RWPE1 (cell line): ENCODE results near the gene PGGT1B.

Experiments used
- CTCF ChIA-PET: fragments of 350-600 bp; sonication (Branson Sonifier 250); formaldehyde crosslinking; extraction: SDS; loops from one replicate; lab custom pipeline; 2021; lab: Yijun Ruan, JAX
- POLR2A ChIA-PET: fragments of 400-600 bp; formaldehyde crosslinking; extraction: SDS; loops from one replicate; lab custom pipeline; 2020; ENCODE audit warnings: antibody characterized with exemption; ENCODE audit not compliant: low non-redundant PET; lab: Yijun Ruan, JAX
- DNase-seq: peaks from one replicate; pipeline ENCODE4 v3.0.0; 2012; ENCODE audit warnings: low spot score
- H3K27ac ChIP-seq: fragments of 450-650 bp; 2 replicates; pipeline ENCODE4 v1.5.1; 2017
- TF ChIP-seq, protein P1 (sequence below): fragments of 450-650 bp; conservative IDR thresholded peaks from 2 replicates; pipeline ENCODE4 v1.5.1; 2017; ENCODE audit warnings: low read depth, mild to moderate bottlenecking

PGGT1B gene

GRCh38 chr5:115297031-115297430, 34.4 kb upstream of the PGGT1B start:
- H3K27ac ChIP-seq = no peak overlapping the region
- TF ChIP-seq, protein P1, sequence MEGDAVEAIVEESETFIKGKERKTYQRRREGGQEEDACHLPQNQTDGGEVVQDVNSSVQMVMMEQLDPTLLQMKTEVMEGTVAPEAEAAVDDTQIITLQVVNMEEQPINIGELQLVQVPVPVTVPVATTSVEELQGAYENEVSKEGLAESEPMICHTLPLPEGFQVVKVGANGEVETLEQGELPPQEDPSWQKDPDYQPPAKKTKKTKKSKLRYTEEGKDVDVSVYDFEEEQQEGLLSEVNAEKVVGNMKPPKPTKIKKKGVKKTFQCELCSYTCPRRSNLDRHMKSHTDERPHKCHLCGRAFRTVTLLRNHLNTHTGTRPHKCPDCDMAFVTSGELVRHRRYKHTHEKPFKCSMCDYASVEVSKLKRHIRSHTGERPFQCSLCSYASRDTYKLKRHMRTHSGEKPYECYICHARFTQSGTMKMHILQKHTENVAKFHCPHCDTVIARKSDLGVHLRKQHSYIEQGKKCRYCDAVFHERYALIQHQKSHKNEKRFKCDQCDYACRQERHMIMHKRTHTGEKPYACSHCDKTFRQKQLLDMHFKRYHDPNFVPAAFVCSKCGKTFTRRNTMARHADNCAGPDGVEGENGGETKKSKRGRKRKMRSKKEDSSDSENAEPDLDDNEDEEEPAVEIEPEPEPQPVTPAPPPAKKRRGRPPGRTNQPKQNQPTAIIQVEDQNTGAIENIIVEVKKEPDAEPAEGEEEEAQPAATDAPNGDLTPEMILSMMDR = no peak
- CTCF ChIA-PET = interaction anchor here (0.6 kb wide), 1 partner anchor 1684 kb away, joined by 3 read pairs; no protein-coding TSS in a partner anchor
- POLR2A ChIA-PET = no interaction called here
- peak; percentile 16 for DNase-seq

DNA sequence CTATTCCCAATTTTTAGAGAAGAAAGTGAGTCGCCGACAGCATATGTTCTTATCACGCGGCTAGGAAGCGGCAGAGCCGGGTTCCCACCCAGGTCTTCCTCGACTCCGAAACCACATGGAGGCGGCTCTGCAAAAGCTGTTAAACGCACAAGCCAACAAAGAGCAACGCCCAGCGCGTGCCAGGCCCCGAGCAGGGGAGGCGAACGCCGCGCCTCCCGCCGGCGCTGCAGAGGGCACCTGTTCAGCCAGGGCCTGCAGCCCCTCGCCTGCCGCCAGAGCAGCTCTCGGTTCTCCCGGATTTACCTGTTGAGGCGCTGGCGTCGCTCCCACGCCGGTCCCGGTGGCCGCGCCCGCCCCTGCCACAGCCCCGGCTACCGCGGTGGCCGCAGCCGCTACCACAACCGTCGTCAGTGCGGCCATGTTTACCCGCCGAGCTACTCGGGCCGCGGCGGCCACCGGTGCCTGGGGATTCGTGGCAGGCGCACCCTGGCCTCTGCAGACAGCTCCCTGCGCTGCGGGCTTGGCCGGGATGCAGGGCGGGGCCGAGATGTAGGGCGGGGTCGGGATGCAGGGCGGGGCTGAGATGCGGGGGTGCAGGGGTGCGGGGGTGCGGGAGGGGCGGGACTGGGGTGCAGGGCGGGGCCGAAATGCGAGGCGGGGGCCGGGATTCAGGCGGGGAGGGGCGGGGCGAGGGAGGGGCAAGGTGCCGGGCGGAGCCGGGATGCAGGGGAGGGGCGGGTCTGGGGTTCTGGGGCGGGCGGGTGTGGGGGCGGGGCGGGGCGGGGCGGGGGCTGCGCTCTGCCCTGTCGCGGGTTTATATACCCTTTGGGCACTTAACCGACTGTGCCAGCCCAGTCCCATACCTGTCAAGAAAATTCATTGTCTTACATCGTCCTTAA, 33.7 kb upstream of the PGGT1B start, which contains the start of gene CCDC112:
TSS of gene CCDC112 (minus strand) at position 531 of the 899 bp plus-strand sequence. CDS start at position 420, 111 bp downstream.
- ChIA-PET CTCF (interaction anchor here (0.6 to 0.9 kb wide), 2 partner anchors 278 to 1684 kb away, joined by 3 read pairs; no protein-coding TSS in a partner anchor), POLR2A (interaction anchor here (0.6 kb wide), 1 partner anchor 52 kb away, joined by 4 read pairs; no protein-coding TSS in a partner anchor)
- DNase-seq = peak; percentile 99
- TF ChIP-seq, protein P1 = no peak
- H3K27ac ChIP-seq = peak within 1 kb of the TSS; percentile 63

DNA sequence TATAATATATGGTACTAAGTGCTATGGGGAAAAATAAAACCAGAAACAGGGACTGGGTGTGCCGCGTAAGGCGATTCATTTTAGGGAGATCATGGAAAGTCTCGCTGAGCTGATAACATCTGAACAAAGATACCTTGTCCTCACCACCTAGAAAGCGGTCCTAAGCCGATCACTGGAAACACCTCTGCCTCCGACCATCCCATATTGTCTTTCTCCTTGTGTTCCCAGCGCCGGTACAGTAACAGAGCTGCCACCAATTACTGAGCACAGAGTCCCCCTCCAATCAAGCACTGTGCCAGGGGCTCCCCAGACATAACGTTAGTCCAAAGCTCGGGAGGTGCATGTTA, 33.1 kb upstream of the PGGT1B start:
- no peak for DNase-seq

GRCh38 chr5:115291397-115291796, 28.7 kb upstream of the PGGT1B start:
- TF ChIP-seq, protein P1 = no peak
- POLR2A ChIA-PET = no interaction called here
- no peak for DNase-seq
- CTCF ChIA-PET = no interaction called here
- H3K27ac ChIP-seq = no peak overlapping the region

More for the DNA sequence above, 33.1 kb upstream of the PGGT1B start:
- CTCF ChIA-PET = interaction anchor here (0.9 kb wide), 1 partner anchor 279 kb away, joined by 3 read pairs; no protein-coding TSS in a partner anchor
- H3K27ac ChIP-seq = peak overlapping the region; percentile 63
- POLR2A ChIA-PET = no interaction called here
- TF ChIP-seq, protein P1 = no peak

DNA sequence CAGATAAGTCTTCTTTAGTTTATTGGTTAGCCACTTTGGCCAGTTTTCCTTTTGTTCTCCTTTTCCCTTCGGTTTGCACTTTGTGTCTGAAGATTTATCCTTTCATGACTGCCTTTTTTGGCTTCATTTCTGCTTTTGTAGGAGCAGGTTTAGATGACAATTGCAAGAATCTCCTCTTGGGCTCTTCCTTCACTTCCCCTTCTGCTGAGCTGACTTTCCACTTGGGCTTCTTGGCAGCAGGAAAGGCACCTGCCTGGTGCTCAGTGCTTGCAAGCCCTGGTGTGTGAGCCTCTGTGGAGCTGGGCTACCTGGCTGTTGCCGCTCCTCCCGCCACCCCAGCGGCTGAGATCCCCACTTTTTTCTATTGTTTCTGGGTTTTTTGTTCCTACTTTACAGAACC, 26.4 kb upstream of the PGGT1B start:
- DNase-seq = no peak
- H3K27ac ChIP-seq = no peak overlapping the region
- TF ChIP-seq, protein P1 = no peak
- CTCF ChIA-PET = interaction anchor here (0.8 kb wide), 1 partner anchor 1136 kb away, joined by 3 read pairs; no protein-coding TSS in a partner anchor
- POLR2A ChIA-PET = no interaction called here

DNA sequence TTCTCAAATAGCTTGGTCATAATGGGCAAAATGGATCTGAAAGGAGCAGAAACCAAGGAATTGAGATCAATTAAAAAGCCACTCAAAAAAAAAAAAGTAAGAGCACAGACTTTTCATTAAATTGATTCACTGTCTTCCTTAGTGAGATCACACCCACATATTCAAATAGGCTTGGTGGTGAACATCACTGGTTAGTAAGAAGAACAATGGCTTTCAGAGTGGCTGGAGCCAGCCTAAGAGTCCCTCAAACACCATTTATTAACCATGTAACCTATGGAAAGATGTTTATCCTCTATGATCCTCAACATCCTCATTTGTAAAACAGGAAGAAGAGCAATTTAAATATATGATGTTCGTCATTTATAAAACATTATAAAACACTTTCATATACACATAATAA, 21.3 kb upstream of the PGGT1B start:
- POLR2A ChIA-PET = no interaction called here
- TF ChIP-seq, protein P1 = no peak
- no peak overlapping the region for H3K27ac ChIP-seq
- CTCF ChIA-PET = no interaction called here
- DNase-seq = no peak
